HUDEP-2 (cell line): ENCODE measurements around the gene MRAP.
"Not testable (repeated sequence)": the region's sequence is repeated elsewhere in the genome, so short reads cannot be mapped to it uniquely, and the experiment has no call there.

ENCODE experiments used
- DNase-seq, 76 experiments: peaks; one replicate each; lab custom pipeline; 2025; ENCODE audit not compliant: unreplicated experiment in 76 of 76; lab: John Stamatoyannopoulos, UW

MRAP gene

GRCh38 chr21:32298658-32299081 is at the start of gene MRAP:
Gene MRAP, plus strand, starts transcription at chr21:32298855. Its CDS starts 117 bp downstream, at chr21:32298972.
- DNase-seq = no peak

DNA sequence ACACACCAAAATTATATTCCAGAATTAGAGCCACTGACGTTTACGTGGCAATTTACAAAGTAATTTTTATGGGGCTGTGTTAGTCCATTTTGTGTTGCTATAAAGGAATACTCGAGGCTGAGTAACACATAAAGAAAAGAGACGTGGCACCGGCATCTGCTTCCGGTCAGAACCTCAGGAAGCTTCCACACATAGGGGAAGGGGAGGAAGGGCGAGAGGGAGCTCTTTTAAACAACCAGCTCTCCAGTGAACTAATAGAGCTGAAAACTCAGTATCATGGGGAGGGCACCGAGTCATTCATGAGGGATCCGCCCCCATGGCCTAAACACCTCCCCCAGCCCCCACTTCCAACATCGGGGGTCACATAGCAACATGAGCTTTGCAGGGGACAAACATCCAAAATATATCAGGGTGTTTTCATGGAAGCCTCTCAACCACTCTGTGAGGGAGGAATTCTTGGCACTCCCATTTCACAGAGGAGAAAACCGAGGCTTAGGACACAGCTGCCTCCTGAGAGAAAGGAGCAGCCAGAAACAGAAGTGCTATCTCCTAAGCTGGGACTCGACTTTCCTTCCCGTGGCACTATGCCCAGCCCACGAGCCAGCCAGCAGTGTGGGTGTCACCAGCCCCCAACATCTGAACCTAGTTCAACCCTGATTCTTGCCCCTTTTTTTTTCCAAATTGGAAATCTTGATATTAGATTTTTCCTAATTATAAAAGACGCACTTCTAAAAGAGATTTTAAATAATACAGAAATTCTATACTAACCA is 49.0 kb upstream of the MRAP start:
- no peak for DNase-seq

DNA sequence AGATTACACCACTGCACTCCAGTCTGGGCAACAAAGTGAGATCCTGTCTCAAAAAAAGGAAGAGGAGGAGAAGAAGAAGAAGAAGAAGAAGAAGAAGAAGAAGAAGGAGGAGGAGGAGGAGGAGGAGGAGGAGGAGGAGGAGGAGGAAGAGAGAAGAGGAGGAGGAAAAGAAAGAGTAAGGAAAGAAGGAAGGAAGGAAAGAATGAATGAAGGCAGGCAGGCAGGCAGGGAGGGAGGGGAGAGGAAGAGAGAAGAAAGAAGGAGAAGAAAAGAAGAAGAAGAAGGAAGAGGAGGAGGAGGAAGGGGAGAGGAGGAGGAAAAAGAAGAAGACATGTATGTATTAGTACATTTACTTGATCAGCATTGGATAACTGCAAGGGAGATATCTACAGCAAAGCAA is 46.5 kb upstream of the MRAP start:
- no peak for DNase-seq

DNA sequence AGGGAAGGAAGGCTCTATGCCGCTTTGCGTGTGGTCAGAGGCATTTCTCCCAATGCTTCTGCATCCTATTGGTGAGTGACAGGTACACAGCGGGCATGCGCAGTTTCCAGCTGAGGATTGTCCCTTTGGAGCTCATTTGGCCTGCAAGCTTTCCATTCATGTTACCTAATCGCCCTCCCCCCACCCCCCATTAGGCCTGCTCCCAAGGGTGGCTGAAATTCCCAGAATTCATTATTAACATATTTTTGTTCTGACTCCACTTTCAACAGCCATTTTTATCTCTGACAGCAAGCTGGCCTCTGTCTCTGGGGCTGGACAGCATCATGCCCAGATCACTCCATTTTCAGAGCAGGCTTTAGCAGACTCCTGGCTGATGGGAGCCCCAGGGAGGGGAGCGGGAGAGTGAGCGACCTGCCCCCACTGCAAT is 45.4 kb upstream of the MRAP start:
- DNase-seq = no peak

- DNase-seq = no peak
Observed at GRCh38 chr21:32256251-32256650, 42.4 kb upstream of the MRAP start.

GRCh38 chr21:32256873-32257620 is 41.6 kb upstream of the MRAP start:
- peak in 48 of 76 experiments; percentile 5 to 72 (median 41) for DNase-seq

DNA sequence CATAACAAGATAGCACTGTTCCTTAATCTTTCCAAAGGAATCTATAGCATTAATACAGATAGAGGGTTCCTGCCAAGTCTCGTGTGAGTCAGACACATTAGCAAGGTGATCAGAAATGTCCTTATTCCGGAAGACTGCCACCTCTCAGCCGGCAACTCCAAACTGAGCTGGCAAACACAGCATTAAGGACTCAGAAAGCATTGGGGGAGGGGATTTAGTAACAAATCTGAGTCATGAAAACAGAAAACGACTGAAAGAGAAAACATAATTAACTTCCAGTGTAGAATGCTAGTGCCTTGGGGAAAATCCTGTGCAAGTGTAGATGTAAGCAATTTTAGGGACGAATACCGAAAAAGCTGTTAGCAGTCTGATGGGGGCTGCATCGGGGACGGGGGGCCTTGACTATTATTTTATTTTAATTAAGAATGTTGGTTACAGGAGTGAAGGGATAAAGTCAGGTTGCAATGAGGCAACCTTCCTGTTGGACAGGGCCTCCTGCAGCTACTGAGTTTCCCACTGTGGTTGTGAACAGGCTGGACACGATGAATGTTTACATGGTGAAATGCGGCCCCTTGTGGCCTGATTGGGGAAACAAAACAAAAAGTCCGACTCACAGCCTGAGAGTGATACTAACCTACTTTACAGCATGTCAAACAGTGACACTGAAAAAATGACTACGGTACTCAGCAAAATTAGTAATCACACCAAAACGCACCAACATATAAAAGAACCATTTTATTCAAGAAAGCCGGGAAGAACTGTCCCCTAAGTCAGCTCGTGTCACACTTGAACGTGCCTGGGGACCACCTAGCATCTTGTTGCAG is 40.5 kb upstream of the MRAP start:
- DNase-seq = peak in 74 of 76 experiments; percentile 20 to 89 (median 73)

DNA sequence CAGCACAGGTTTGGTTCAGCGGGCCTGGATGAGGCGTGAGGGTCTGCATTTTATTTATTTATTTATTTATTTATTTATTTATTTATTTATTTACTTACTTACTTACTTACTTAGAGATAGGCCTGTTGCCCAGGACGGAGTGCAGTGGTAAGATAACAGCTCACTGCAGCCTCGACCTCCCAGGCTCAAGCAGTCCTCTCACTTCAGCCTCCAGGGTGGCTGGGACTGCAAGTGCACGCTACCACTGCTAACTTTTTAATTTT is 39.9 kb upstream of the MRAP start:
- not testable (repeated sequence) for DNase-seq

DNA sequence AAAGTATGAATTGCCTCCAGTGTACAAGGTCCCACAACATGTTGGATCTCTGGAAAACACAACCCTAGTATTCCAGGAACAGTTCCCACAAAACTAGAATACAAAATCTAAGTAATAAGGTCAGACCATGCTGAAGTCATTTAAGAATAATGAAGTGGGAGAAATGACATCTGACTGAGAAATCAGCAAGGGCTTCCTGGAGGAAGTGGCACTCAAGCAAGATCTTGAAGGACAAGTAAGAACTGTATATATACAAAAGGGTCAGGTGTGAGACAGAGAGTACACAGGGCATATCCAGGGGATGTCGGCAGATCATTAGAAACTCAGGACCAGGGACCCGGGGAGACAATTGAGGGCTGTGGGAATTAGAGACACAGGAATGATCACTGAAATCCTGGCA is 38.5 kb upstream of the MRAP start:
- DNase-seq = no peak

GRCh38 chr21:32261929-32262328 is 36.7 kb upstream of the MRAP start:
- DNase-seq = no peak

DNA sequence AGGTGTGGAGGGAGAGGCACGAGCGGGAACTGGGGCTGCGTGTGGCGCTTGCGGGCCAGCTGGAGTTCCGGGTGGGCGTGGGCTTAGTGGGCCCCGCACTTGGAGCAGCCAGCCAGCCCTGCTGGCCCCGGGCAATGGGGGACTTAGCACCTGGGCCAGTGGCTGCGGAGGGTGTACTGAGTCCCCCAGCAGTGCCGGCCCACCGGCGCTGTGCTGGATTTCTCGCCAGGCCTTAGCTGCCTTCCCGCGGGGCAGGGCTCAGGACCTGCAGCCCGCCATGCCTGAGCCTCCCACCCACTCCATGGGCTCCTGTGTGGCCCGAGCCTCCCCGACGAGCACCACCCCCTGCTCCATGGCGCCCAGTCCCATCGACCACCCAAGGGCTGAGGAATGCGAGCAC is 33.3 kb upstream of the MRAP start:
- not testable (repeated sequence) for DNase-seq

DNA sequence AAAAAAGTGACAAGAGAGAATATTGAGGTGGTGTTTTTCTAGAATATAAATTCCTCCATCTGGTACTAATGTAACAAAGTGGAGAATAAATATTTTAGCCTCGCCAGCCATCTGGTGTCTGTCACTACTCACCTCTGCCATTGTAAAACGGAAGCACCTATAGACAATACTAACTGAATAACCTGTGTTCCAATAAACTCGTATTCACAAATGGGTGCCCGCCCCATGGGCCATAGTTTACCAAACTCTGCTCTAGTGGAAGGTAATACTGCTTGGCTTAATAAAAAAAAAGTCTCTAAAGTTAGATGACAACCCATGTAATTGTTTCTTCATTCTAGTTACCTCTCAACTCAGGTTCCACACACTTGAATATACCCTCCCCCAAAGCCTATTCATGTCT is 27.9 kb upstream of the MRAP start:
- DNase-seq = no peak

DNA sequence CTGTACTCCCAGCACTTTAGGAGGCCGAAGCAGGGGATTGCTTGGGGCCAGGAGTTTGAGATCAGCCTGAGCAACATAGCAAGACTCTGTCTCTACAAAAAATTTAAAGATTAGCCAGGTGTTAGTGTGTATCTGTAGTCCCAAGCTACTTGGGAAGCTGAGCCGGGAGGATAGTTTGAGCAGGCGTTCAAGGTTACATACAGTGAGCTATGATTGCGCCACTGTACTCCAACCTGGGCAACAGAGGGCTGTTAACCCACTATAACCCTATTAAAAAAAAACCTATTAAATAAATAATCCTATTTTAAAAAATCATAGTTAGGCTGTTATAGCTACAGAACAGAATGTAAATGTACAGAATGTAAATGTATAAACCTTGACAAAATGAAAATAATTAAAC is 22.0 kb upstream of the MRAP start:
- DNase-seq = no peak

DNA sequence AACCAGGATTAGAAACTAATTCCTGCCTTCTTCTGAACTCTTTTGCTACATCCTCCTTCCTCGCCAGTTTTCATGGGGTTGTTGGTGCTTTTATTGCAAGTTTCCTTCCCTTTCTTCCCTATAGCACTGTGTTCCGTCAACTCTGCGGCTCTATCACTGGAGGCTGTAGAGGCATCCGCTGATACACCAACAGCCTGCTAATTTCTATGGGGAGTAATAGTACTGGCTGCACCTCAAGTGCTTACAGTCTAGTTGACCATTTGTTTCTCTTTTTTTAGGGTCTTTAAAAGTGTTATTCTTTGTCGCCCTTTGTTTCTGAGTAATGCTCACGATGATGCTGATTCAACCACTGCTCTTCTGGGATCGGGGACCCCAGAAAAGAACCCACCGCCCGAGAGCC is 20.6 kb upstream of the MRAP start:
- DNase-seq = peak in 18 of 76 experiments; percentile 5 to 32 (median 22)

DNA sequence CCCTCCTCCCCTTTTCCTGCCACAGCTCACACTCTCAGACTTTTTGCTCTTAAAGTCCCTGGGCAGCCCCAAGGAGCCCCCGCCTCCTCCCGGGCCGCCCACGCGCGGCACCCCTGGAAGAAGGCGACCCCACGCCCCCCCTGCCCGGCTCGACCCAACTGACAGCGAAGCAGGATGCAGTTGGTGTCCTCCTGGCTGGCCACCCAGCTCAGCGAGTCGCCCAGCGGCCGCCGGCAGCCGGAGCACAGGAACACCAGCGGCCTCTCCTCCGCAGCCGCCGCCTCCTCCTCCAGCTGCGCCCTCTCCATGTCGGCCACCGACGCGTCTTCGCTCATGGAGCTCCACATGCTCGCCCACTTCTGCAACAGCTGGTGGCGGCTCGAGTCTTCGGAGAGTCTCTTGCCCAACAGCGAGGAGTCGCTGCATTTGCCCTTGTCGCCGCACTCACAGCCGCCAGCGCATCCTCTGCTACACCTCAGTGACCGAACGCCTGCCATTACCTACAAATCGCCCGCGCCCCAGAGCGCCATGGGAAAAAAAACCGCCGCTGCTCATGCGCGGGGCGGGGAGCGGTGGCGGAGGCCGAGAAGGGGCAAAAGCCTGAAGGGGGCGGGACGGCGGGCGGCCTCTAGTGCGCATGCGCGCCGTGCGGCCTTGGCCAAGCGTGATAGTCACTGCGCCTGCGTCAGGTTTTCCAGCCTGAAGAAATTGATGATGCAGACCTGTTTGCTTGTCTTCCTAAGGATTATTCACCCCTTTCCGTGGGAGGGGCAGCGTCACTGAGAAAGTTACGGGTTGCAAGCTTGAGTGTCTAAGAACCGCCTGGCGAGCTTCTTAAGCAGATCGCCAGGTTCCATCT is 19.9 kb upstream of the MRAP start, which contains the start of gene MIS18A:
Gene MIS18A, minus strand, starts transcription at position 532 of the 859 bp plus-strand sequence. Its CDS starts 35 bp downstream, at position 497.
- peak; percentile 55 to 99 (median 96) for DNase-seq

- no peak for DNase-seq
Observed at GRCh38 chr21:32279377-32279680, 19.3 kb upstream of the MRAP start.

DNA sequence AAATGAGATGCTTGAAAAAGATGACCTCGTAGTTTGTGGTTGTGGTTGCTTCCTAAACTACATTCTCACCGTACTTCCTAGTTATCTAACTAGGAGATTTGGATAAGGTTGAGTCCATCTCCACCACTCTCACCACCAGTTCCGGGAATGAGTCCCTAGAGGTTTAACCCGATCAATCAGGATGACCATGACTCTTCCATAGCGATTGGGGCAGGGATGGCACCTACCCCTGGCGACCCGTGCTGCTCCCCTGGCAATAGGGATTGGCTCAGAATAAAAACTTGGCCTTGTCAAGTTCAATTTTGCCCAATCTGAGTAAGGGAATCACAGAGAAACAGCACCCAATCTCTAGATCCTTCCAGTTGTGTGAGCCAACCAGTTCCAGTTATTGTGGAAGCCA is 17.1 kb upstream of the MRAP start:
- no peak for DNase-seq

DNA sequence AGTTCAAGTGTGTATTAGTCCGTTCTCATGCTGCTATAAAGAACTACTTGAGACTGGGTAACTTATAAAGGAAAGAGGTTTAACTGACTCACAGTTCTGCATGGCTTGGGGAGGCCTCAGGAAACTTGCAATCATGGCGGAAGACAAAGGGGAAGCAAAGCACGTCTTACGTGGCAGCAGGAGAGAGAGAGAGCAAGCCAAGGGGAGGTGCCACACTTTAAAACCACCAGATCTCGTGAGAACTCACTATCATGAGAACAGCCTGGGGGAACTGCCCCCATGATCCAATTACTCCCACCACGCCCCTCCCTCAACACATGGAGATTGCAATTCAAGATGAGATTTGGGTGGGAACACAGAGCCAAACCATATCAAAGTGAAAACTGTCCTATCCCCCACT is 15.7 kb upstream of the MRAP start:
- peak in 3 of 76 experiments; percentile 4 to 16 (median 10) for DNase-seq

GRCh38 chr21:32285476-32285875 is 13.2 kb upstream of the MRAP start:
- DNase-seq = no peak

DNA sequence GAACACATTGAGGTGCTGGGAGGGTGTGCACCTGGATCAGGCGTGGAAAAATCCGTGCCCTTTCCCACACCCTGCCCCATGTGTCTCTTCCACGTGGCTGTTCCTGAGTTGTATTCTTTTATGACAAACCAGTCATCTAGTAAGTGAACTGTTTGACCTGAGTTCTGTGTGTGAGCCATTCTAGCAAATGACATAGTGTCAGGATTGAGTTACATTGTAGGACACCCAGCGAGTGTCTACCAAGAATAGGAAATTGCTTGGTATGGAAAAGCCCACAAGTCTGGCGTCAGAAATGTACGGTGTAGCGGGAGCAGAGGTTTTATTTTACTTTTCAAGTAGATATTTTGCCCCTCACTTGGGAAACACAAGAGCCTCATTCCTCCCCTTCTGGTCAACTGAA is 1.2 kb upstream of the MRAP start:
- no peak for DNase-seq
